Peyer's patch (tissue), 4 donors: ENCODE measurements around the gene ABCA13.

Experiments
- POLR2A ChIP-seq, 2 donors: fragments of 450-650 bp; IDR thresholded peaks; one replicate each; pipeline ENCODE4 v1.5.1; 2017; ENCODE audit warnings: antibody characterized with exemption in 2 of 2, mild to moderate bottlenecking in 2 of 2, moderate library complexity in 2 of 2
- TF ChIP-seq, protein P1 (sequence below), 6 experiments: fragments of 450-650 bp in 4 of 6; fragments of 200-600 bp in 2 of 6; sonication (generic) in 1 of 6; IDR thresholded peaks; one replicate each; pipeline ENCODE4 v1.5.1; 2017 to 2019; ENCODE audit warnings: antibody characterized with exemption in 6 of 6, mild to moderate bottlenecking in 3 of 6, moderate library complexity in 1 of 6

DNA sequence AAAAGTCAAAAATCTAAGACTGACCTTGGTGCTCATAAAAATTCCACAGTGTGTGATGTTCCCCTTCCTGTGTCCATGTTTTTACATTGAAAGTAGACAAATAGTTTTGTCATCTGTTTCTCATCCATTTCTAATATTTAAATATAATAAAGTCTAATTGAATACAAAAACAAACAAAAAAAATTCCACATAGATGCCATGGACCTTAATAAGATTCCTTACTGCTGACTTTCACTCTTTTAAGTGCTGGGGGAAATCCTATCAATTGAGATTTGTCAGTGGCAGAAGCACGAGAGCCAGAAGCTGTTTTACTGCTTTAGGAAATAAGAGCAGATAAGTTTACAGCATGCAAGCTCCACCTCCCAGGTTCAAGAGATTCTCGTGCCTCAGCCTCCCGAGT, 310.0 kb downstream of the ABCA13 start:
- TF ChIP-seq, protein P1, sequence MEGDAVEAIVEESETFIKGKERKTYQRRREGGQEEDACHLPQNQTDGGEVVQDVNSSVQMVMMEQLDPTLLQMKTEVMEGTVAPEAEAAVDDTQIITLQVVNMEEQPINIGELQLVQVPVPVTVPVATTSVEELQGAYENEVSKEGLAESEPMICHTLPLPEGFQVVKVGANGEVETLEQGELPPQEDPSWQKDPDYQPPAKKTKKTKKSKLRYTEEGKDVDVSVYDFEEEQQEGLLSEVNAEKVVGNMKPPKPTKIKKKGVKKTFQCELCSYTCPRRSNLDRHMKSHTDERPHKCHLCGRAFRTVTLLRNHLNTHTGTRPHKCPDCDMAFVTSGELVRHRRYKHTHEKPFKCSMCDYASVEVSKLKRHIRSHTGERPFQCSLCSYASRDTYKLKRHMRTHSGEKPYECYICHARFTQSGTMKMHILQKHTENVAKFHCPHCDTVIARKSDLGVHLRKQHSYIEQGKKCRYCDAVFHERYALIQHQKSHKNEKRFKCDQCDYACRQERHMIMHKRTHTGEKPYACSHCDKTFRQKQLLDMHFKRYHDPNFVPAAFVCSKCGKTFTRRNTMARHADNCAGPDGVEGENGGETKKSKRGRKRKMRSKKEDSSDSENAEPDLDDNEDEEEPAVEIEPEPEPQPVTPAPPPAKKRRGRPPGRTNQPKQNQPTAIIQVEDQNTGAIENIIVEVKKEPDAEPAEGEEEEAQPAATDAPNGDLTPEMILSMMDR (IDR thresholded peaks at IDR 0.05) = no peak
- no peak for TF ChIP-seq POLR2A (IDR thresholded peaks at IDR 0.05)
